Measurements from ENCODE around the gene ATRAID.
A peak's percentile ranks its signal among the peaks of the same experiment; 100 is the strongest.

The ATRAID gene

GRCh38 chr2:27217173-27218121, 5.6 kb downstream of the ATRAID start, which contains the start of gene CAD:
Gene CAD, plus strand, starts transcription at chr2:27217369. Its CDS starts 183 bp downstream, at chr2:27217552.
- DNase-seq (ENCODE audit: insufficient read length, low spot score) (peak; percentile 85), FAIRE-seq (peak; percentile 93)
- TF ChIP-seq POLR2A (IDR thresholded peaks at IDR 0.05; ENCODE audit: low read depth, low read length): 0 out of 2 replicates have a peak, but pooled peaks have one; percentile 49
- no peak for TF ChIP-seq PAX5 (IDR thresholded peaks at IDR 0.05; ENCODE audit: insufficient read depth, low read length, severe bottlenecking)
- TF ChIP-seq SPI1 (IDR thresholded peaks at IDR 0.05; ENCODE audit: low read depth, low read length): no peak
- TF ChIP-seq TAF1 (IDR thresholded peaks at IDR 0.05; ENCODE audit: low read depth, low read length): 0 out of 2 replicates have a peak, but pooled peaks have one; percentile 42
- peak; percentile 68 for TF ChIP-seq POLR2AphosphoS5 (IDR thresholded peaks at IDR 0.05; ENCODE audit: low read depth, low read length)
- TF ChIP-seq POU2F2 (IDR thresholded peaks at IDR 0.05; ENCODE audit: low read depth, low read length): no peak

GRCh38 chr2:27218614-27219013, 6.8 kb downstream of the ATRAID start:
- TF ChIP-seq TAF1 (IDR thresholded peaks at IDR 0.05; ENCODE audit: low read depth, low read length): no peak
- no peak for TF ChIP-seq POLR2AphosphoS5 (IDR thresholded peaks at IDR 0.05; ENCODE audit: low read depth, low read length)
- TF ChIP-seq POLR2A (IDR thresholded peaks at IDR 0.05; ENCODE audit: low read depth, low read length): no peak
- TF ChIP-seq POU2F2 (IDR thresholded peaks at IDR 0.05; ENCODE audit: low read depth, low read length): no peak
- no peak for TF ChIP-seq PAX5 (IDR thresholded peaks at IDR 0.05; ENCODE audit: insufficient read depth, low read length, severe bottlenecking)
- TF ChIP-seq SPI1 (IDR thresholded peaks at IDR 0.05; ENCODE audit: low read depth, low read length): no peak
- DNase-seq (ENCODE audit: insufficient read length, low spot score) (no peak), FAIRE-seq (no peak)

GRCh38 chr2:27219091-27219490, 7.2 kb downstream of the ATRAID start:
- TF ChIP-seq POLR2A (IDR thresholded peaks at IDR 0.05; ENCODE audit: low read depth, low read length): no peak
- no peak for TF ChIP-seq PAX5 (IDR thresholded peaks at IDR 0.05; ENCODE audit: insufficient read depth, low read length, severe bottlenecking)
- TF ChIP-seq POLR2AphosphoS5 (IDR thresholded peaks at IDR 0.05; ENCODE audit: low read depth, low read length): no peak
- TF ChIP-seq TAF1 (IDR thresholded peaks at IDR 0.05; ENCODE audit: low read depth, low read length): no peak
- TF ChIP-seq POU2F2 (IDR thresholded peaks at IDR 0.05; ENCODE audit: low read depth, low read length): no peak
- TF ChIP-seq SPI1 (IDR thresholded peaks at IDR 0.05; ENCODE audit: low read depth, low read length): no peak
- FAIRE-seq (no peak), DNase-seq (ENCODE audit: insufficient read length, low spot score) (no peak)

GRCh38 chr2:27220091-27220490, 8.2 kb downstream of the ATRAID start:
- TF ChIP-seq POLR2AphosphoS5 (IDR thresholded peaks at IDR 0.05; ENCODE audit: low read depth, low read length) (no peak), PAX5 (IDR thresholded peaks at IDR 0.05; ENCODE audit: insufficient read depth, low read length, severe bottlenecking) (no peak), SPI1 (IDR thresholded peaks at IDR 0.05; ENCODE audit: low read depth, low read length) (no peak), TAF1 (IDR thresholded peaks at IDR 0.05; ENCODE audit: low read depth, low read length) (no peak), POLR2A (IDR thresholded peaks at IDR 0.05; ENCODE audit: low read depth, low read length) (no peak), POU2F2 (IDR thresholded peaks at IDR 0.05; ENCODE audit: low read depth, low read length) (no peak)
- DNase-seq (ENCODE audit: insufficient read length, low spot score): no peak
- FAIRE-seq: no peak

GRCh38 chr2:27221166-27221565, 9.3 kb downstream of the ATRAID start:
- DNase-seq (ENCODE audit: insufficient read length, low spot score) (no peak), FAIRE-seq (no peak)
- TF ChIP-seq SPI1 (IDR thresholded peaks at IDR 0.05; ENCODE audit: low read depth, low read length): no peak
- TF ChIP-seq POLR2AphosphoS5 (IDR thresholded peaks at IDR 0.05; ENCODE audit: low read depth, low read length): no peak
- no peak for TF ChIP-seq TAF1 (IDR thresholded peaks at IDR 0.05; ENCODE audit: low read depth, low read length)
- no peak for TF ChIP-seq POU2F2 (IDR thresholded peaks at IDR 0.05; ENCODE audit: low read depth, low read length)
- TF ChIP-seq POLR2A (IDR thresholded peaks at IDR 0.05; ENCODE audit: low read depth, low read length): no peak
- TF ChIP-seq PAX5 (IDR thresholded peaks at IDR 0.05; ENCODE audit: insufficient read depth, low read length, severe bottlenecking): no peak

DNA sequence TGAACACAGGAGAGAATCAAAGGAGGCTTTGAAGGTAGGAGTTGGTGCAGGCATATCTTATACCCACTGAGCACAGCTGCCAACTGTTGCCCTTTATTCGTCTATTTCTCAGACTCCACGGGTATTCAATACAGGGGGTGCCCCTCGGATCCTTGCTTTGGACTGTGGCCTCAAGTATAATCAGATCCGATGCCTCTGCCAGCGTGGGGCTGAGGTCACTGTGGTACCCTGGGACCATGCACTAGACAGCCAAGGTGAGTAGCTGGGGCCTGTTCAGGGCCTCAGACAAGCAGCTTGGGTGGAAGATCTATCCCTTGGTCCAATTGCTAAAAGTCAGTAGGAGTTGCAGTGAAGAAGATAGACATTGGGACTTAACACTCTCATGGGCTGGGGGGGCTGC, 10.6 kb downstream of the ATRAID start:
- FAIRE-seq (no peak), DNase-seq (ENCODE audit: insufficient read length, low spot score) (no peak)
- TF ChIP-seq TAF1 (IDR thresholded peaks at IDR 0.05; ENCODE audit: low read depth, low read length) (no peak), POLR2AphosphoS5 (IDR thresholded peaks at IDR 0.05; ENCODE audit: low read depth, low read length) (no peak), SPI1 (IDR thresholded peaks at IDR 0.05; ENCODE audit: low read depth, low read length) (no peak), PAX5 (IDR thresholded peaks at IDR 0.05; ENCODE audit: insufficient read depth, low read length, severe bottlenecking) (no peak), POU2F2 (IDR thresholded peaks at IDR 0.05; ENCODE audit: low read depth, low read length) (no peak), POLR2A (IDR thresholded peaks at IDR 0.05; ENCODE audit: low read depth, low read length) (no peak)

DNA sequence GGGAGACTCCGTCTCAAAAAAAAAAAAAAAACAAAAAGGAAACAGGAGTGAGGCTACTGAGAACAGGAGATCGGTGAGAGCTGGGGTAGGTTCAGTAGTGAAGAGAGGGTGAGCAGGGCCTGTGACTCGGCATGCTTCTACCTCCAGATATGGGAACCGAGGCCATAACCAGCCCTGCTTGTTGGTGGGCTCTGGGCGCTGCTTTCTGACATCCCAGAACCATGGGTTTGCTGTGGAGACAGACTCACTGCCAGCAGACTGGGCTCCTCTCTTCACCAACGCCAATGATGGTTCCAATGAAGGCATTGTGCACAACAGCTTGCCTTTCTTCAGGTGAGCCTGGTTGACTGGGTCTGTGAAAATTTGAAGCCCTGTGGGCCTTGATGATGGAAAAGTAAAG, 11.6 kb downstream of the ATRAID start:
- TF ChIP-seq POLR2AphosphoS5 (IDR thresholded peaks at IDR 0.05; ENCODE audit: low read depth, low read length) (no peak), POU2F2 (IDR thresholded peaks at IDR 0.05; ENCODE audit: low read depth, low read length) (no peak), SPI1 (IDR thresholded peaks at IDR 0.05; ENCODE audit: low read depth, low read length) (no peak), POLR2A (IDR thresholded peaks at IDR 0.05; ENCODE audit: low read depth, low read length) (no peak), PAX5 (IDR thresholded peaks at IDR 0.05; ENCODE audit: insufficient read depth, low read length, severe bottlenecking) (no peak), TAF1 (IDR thresholded peaks at IDR 0.05; ENCODE audit: low read depth, low read length) (no peak)
- FAIRE-seq (no peak), DNase-seq (ENCODE audit: insufficient read length, low spot score) (no peak)

DNA sequence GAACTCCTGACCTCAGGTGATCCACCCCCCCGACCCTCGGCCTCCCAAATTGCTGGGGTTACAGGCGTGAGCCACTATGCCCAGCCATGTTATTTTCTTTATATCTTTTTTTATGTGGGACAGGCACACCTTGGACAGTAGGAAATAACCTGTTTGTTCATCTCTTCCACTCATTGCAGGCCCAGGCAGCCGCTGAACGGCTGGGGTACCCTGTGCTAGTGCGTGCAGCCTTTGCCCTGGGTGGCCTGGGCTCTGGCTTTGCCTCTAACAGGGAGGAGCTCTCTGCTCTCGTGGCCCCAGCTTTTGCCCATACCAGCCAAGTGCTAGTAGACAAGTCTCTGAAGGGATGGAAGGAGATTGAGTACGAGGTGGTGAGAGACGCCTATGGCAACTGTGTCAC, 13.7 kb downstream of the ATRAID start:
- FAIRE-seq: no peak
- TF ChIP-seq TAF1 (IDR thresholded peaks at IDR 0.05; ENCODE audit: low read depth, low read length) (no peak), POLR2A (IDR thresholded peaks at IDR 0.05; ENCODE audit: low read depth, low read length) (no peak), POU2F2 (IDR thresholded peaks at IDR 0.05; ENCODE audit: low read depth, low read length) (no peak), SPI1 (IDR thresholded peaks at IDR 0.05; ENCODE audit: low read depth, low read length) (no peak), POLR2AphosphoS5 (IDR thresholded peaks at IDR 0.05; ENCODE audit: low read depth, low read length) (no peak), PAX5 (IDR thresholded peaks at IDR 0.05; ENCODE audit: insufficient read depth, low read length, severe bottlenecking) (no peak)

DNA sequence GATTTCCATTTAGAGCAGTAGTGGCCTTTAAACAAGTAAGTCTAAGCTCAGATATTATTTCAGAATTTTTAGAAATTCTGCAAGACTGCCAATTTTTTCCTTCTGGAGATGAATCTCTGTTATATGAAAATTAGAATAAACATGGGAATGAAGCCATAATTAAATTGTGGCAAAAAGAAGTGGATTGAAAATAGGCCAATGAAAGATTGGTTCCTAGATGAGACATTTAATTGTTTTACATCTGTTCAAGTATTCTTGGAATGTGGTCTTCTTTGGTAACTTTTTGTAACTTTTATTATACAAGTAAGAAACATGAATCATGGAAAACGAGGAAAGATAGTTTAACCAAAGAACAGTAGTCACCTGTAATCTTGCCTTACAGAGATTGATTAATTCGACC, 15.7 kb downstream of the ATRAID start:
- TF ChIP-seq SPI1 (IDR thresholded peaks at IDR 0.05; ENCODE audit: low read depth, low read length): no peak
- DNase-seq (ENCODE audit: insufficient read length, low spot score): no peak
- no peak for FAIRE-seq

More for the DNA sequence above, 13.7 kb downstream of the ATRAID start:
- DNase-seq (ENCODE audit: insufficient read length, low spot score): no peak

Measured in GM12891 (cell line).